Muscle of leg (tissue), 11 donors: ENCODE results near the gene DHDH. TPM values are rescaled to one million over a fixed set of nuclear protein-coding genes. Genes with fewer than 3 reads are reported as not detected.
A peak's percentile ranks its signal among the peaks of the same experiment; 100 is the strongest.
"Not testable (repeated sequence)": the region's sequence is repeated elsewhere in the genome, so short reads cannot be mapped to it uniquely, and the experiment has no call there.

Experiments
- DNase-seq: peaks from one replicate; pipeline ENCODE4 v3.0.0; 2013
- H3K27ac ChIP-seq: one replicate; pipeline ENCODE4 v1.5.1; 2013; ENCODE audit warnings: mild to moderate bottlenecking, low read length, control low read depth
- H3K27me3 ChIP-seq: one replicate; pipeline ENCODE4 v1.6.1; 2013; ENCODE audit warnings: low read length; ENCODE audit not compliant: control insufficient read depth, insufficient read depth
- H3K36me3 ChIP-seq: one replicate; pipeline ENCODE4 v1.6.1; 2013; ENCODE audit warnings: low read length; ENCODE audit not compliant: control insufficient read depth, insufficient read depth
- H3K4me1 ChIP-seq: one replicate; pipeline ENCODE4 v1.6.1; 2013; ENCODE audit warnings: low read length; ENCODE audit not compliant: control insufficient read depth, insufficient read depth
- H3K4me3 ChIP-seq: one replicate; pipeline ENCODE4 v1.5.1; 2013; ENCODE audit warnings: low read length, control low read depth
- H3K9me3 ChIP-seq: replicated peaks from 2 replicates; pipeline ENCODE4 v1.6.1; 2013; ENCODE audit warnings: low read depth, low read length; ENCODE audit not compliant: control insufficient read depth
- WGBS: methylation state at CpG from one replicate; pipeline ENCODE4 v1.1.5; 2013; ENCODE audit warnings: missing lambda C conversion rate; ENCODE audit not compliant: insufficient coverage; 5-methylcytosine and 5-hydroxymethylcytosine counted together
- polyA plus RNA-seq, 8 donors: library from polyadenylated mRNA; unstranded; fragments of 120-200 nt; gene quantifications; one replicate each; pipeline versions ENCODE4 v1.2.1 to v1.2.3, GENCODE V29; 2013; ENCODE audit warnings: inconsistent platforms in 1 of 8, low replicate concordance in 1 of 8; ENCODE audit not compliant: insufficient read length in 8 of 8, insufficient read depth in 1 of 8
- total RNA-seq: library from RNA; stranded (reverse); fragments of 120-200 nt; gene quantifications from one replicate; pipeline ENCODE4 v1.2.4, GENCODE V29; 2013

DHDH gene
- total and polyA plus RNA-seq, 9 donors, result 0.20 to 1.9 (median 0.40) TPM

- Histone ChIP-seq H3K4me3 (peak within 1 kb of the TSS; percentile 97), H3K4me1 (peaks cover 27% of the 10 kb centered on the region), H3K27me3 (peaks cover 15% of the 10 kb centered on the region), H3K36me3 (peaks cover 22% of the 10 kb centered on the region), H3K9me3 (no peaks in the 10 kb centered on the region), H3K27ac (peak within 1 kb of the TSS; percentile 93)
- WGBS, result 1% methylated on average over 28 of the region's 34 CpGs
- peak; percentile 100 for DNase-seq
Measured at GRCh38 chr19:48899781-48900476, 33.6 kb upstream of the DHDH start, which contains the start of gene NUCB1. Gene NUCB1, plus strand, starts transcription at chr19:48900312. Its CDS starts 485 bp downstream, at chr19:48900797.

GRCh38 chr19:48900477-48901406 is 32.8 kb upstream of the DHDH start:
- H3K4me1 ChIP-seq, result peaks cover 25% of the 10 kb centered on the region
- peak overlapping the region; percentile 93 for H3K27ac ChIP-seq
- H3K9me3 ChIP-seq, result no peaks in the 10 kb centered on the region
- H3K36me3 ChIP-seq, result peaks cover 30% of the 10 kb centered on the region
- H3K4me3 ChIP-seq, result peak overlapping the region; percentile 97
- peaks cover 7% of the 10 kb centered on the region for H3K27me3 ChIP-seq
- 9% methylated on average over 18 of the region's 24 CpGs for WGBS
- peak; percentile 76 for DNase-seq

GRCh38 chr19:48902291-48902690 is 31.2 kb upstream of the DHDH start:
- 98% methylated on average over 5 of the region's 7 CpGs for WGBS

GRCh38 chr19:48903788-48904187 is 29.7 kb upstream of the DHDH start:
- not testable (repeated sequence) for DNase-seq, H3K27me3 ChIP-seq, H3K9me3 ChIP-seq, H3K27ac ChIP-seq, H3K4me3 ChIP-seq
- peaks cover 55% of the 10 kb centered on the region for H3K36me3 ChIP-seq
- peaks cover 19% of the 10 kb centered on the region for H3K4me1 ChIP-seq

More at GRCh38 chr19:48902291-48902690, 31.2 kb upstream of the DHDH start:
- not testable (repeated sequence) for DNase-seq, H3K9me3 ChIP-seq, H3K27ac ChIP-seq, H3K27me3 ChIP-seq, H3K4me3 ChIP-seq
- Histone ChIP-seq H3K4me1 (peaks cover 19% of the 10 kb centered on the region), H3K36me3 (peaks cover 42% of the 10 kb centered on the region)

GRCh38 chr19:48905664-48906063 is 27.8 kb upstream of the DHDH start:
- Histone ChIP-seq H3K36me3 (peaks cover 71% of the 10 kb centered on the region), H3K4me3 (no peak overlapping the region), H3K9me3 (no peaks in the 10 kb centered on the region), H3K4me1 (peaks cover 14% of the 10 kb centered on the region), H3K27me3 (no peaks in the 10 kb centered on the region), H3K27ac (no peak overlapping the region)
- DNase-seq, result no peak
- 95% methylated on average over 10 of the region's 14 CpGs for WGBS

GRCh38 chr19:48906324-48906723 is 27.2 kb upstream of the DHDH start:
- Histone ChIP-seq H3K27me3 (no peaks in the 10 kb centered on the region), H3K36me3 (peaks cover 76% of the 10 kb centered on the region), H3K27ac (no peak overlapping the region), H3K9me3 (no peaks in the 10 kb centered on the region), H3K4me1 (peaks cover 8% of the 10 kb centered on the region), H3K4me3 (no peak overlapping the region)
- WGBS, result 90% methylated on average over 2 of the region's 10 CpGs
- DNase-seq, result no peak

- no peak overlapping the region for H3K4me3 ChIP-seq
- no peak for DNase-seq
- no peak overlapping the region for H3K27ac ChIP-seq
- H3K4me1 ChIP-seq, result peaks cover under 1% of the 10 kb centered on the region
- H3K36me3 ChIP-seq, result peaks cover 78% of the 10 kb centered on the region
- no peaks in the 10 kb centered on the region for H3K27me3 ChIP-seq
- WGBS, result 90% methylated on average over 12 of the region's 14 CpGs
- no peaks in the 10 kb centered on the region for H3K9me3 ChIP-seq
Measured at GRCh38 chr19:48907671-48908070, 25.8 kb upstream of the DHDH start.

- H3K9me3 ChIP-seq, DNase-seq, H3K4me3 ChIP-seq, H3K4me1 ChIP-seq, H3K27me3 ChIP-seq: not testable (repeated sequence)
- 100% methylated on average over 5 of the region's 11 CpGs for WGBS
- H3K27ac ChIP-seq, result peak overlapping the region; percentile 20
- H3K36me3 ChIP-seq, result peaks cover 88% of the 10 kb centered on the region
Measured at GRCh38 chr19:48909424-48910077, 23.9 kb upstream of the DHDH start.

GRCh38 chr19:48910803-48911202 is 22.7 kb upstream of the DHDH start:
- H3K9me3 ChIP-seq, result no peaks in the 10 kb centered on the region
- H3K4me1 ChIP-seq, result no peaks in the 10 kb centered on the region
- H3K27me3 ChIP-seq, result no peaks in the 10 kb centered on the region
- 93% methylated on average over 2 of the region's 2 CpGs for WGBS
- DNase-seq, result no peak
- no peak overlapping the region for H3K4me3 ChIP-seq
- H3K36me3 ChIP-seq, result peaks cover 86% of the 10 kb centered on the region
- no peak overlapping the region for H3K27ac ChIP-seq
